HTR-8/SVneo (cell line): Measurements from ENCODE around the gene IL1RAPL1.
"Not testable (repeated sequence)": the region's sequence is repeated elsewhere in the genome, so short reads cannot be mapped to it uniquely, and the experiment has no call there.

Experiments used
- DNase-seq: peaks from one replicate; pipeline ENCODE4 v3.0.0; 2011; ENCODE audit warnings: low spot score, mixed read lengths; ENCODE audit not compliant: insufficient read length
- FAIRE-seq: peaks from 2 replicates; lab custom pipeline; 2011; peaks lifted over from hg19 to GRCh38; lab: Jason Lieb, UNC

IL1RAPL1 gene

DNA sequence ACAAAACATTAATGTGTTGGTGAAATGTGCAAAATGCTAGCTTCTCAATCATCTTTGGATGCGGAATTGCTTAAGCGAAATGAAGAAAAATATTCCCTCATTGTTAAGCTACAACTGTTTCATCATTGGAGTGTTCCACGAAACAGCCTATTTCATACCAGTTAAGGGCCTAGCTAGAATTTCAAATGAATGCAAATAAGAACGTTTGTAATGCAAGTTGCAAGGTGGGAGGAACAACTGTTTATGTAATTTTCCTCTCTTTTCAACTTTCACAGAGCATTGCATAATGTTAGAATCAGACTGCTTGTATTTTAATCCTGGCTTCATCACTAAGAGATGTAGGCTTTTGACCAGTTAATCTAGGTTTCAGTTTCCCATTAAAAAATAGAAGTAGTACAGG, 480.1 kb downstream of the IL1RAPL1 start:
- FAIRE-seq (no peak), DNase-seq (no peak)

DNA sequence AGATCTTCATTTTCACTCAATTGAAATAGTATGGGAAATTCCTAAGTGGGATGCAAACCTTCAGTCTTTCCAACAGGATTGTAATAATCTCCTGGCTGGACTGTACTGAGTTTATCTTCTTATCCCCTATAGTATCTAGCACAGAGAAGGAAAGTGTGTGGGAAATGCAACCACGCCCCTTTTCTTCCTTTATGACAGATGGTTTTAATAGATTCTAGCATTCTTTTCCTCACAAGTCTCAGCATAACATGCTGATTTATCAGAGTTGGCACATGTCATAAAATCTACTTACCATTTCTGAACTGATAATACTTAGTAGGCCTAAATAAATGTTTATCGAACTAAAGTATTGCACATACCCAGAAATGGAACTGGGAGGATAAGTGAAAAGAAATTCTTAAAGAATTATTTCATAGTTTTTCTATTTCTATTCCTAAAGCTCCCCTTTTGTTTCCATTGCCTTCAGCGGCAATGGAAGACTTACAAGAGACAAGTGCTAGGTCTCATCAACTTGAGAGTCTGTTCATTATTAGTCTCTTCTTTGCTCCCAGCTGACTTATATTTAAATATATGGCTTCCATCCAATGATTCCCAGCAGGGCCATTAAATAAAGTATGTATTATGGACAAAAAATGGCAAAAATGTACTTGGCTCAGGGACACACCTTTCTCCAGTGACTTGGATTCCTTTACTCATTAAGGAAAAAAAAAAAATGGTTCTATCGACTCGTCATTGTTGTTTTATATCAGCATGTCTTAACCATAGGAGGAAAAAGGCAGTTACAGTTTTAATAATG, 484.5 kb downstream of the IL1RAPL1 start:
- DNase-seq (no peak), FAIRE-seq (no peak)

DNA sequence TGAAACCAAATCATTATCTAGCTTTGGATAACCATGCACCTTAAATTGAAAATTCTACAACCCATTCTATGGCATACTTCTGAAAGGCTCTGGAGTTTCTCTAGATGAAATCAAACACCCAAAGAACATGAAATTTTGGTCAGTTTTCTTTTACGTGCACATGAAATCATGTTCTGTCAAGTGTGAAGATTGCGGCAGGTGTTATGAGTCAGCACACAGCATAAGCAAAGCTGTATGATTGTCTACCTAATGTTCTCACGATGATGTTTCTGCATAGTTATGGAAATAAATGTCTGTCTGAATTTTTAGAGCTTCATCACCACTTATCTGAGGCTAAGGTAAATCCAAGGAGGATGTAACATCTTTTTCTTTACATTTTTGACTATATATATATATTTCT, 495.3 kb downstream of the IL1RAPL1 start:
- FAIRE-seq: no peak
- no peak for DNase-seq

DNA sequence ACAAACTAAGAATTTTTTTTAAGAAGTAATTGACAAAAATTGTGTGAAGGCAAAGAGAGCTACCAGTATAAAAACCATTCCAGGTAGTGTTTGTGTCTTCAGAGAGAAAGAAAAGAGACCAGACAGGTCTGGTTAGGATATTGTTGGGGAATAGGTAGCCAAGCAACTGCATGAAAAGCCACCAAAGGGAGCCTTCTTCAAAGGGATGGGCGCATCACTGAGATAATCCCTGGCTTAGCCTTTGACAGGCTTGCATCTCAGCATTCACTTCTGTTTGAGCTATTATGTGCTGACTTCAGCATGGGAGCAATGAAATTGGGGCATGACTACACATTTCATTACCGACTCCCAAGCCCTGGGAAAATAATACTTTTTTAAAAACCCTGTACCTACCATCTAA, 496.6 kb downstream of the IL1RAPL1 start:
- DNase-seq: no peak
- no peak for FAIRE-seq

DNA sequence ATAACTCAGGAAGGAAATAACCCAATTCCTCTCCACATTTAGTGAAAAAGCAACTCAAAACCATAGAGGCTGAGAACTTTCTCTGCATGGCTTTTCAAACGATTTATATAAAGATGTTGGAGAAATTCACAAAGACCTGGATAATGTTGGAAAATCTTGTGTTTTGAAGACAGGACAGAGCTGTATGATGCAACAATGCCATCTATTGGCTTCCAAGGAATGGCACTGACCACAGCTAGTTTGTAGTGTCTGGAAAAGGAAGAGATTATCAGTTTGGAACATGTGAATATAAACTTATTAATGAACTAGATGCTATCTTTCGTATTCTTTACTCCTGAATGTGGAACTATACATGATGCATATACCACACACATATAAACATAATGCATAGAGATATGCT, 503.6 kb downstream of the IL1RAPL1 start:
- DNase-seq: peak; percentile 3
- peak; percentile 26 for FAIRE-seq

DNA sequence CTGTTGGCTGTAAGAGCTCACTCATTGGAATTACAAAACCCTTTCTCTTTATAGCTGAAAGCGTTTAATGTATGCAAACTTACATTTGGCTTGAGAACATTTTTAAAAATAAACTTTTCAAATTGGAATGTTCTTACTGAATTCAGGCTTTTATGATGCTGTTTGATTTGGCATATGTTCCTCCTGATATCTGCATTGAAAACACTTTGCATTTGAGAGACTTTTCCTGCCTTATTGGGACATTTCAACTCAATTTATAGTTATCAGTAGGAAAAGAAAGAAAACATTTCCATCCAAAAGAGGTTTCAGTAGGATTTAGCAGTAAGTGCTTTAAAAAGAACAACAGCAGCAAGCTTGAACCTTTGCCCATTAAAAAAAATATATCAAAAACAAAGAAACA, 520.0 kb downstream of the IL1RAPL1 start:
- no peak for FAIRE-seq
- DNase-seq: no peak

DNA sequence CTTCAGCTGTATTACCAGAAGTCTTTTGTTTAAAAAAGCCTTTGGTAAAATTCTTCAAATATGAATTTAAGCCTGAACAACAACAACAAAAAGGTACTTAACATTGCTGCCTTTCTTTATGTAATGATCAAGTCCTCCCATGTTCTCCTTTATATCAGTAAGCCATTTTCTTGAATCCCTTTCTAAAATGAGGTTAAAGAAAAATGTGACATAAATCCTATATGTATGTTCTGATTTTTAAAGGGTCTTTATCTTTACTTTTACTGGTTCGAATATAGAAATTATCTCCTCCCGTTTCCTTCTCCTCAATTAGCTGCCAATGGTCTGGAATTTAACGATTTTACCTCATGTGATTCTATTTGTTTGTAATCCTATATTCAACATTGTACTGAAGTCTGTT, 522.8 kb downstream of the IL1RAPL1 start:
- DNase-seq (no peak), FAIRE-seq (no peak)

DNA sequence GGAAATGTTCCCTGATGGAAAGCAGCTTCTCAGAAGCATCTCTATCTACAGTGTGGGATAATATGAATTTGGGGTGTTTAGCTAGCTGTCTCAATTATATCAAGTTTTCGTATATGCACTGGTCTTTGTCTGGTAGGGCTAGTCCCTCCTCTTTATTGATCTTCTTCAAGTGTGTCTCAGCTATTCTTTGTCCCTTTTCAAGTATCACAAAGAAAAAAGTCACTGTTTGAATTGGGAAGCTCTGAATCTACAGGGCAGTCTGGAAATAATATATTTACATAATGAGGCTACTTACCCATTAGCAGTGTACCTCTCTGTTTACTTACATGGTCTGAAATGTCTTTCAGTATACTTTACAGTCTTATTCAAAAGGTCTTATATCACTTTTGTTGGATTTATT, 526.0 kb downstream of the IL1RAPL1 start:
- FAIRE-seq (no peak), DNase-seq (no peak)

DNA sequence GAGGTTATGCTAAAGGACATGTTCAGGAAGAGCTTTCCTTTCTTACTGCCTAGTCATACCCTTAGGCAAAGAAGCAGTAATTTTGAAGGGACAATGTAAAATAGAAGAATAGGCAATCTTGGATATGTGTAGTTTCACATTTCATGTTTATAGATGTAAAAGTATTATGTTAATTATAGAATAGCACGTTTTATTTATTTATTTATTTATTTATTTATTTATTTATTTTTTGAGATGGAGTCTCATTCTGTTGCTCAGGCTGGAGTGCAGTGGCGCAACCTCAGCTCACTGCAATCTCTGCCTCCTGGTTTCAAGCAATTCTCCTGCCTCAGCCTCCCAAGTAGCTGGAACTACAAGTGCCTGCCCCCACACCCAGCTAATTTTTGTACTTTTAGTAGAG, 535.6 kb downstream of the IL1RAPL1 start:
- FAIRE-seq, DNase-seq: not testable (repeated sequence)

DNA sequence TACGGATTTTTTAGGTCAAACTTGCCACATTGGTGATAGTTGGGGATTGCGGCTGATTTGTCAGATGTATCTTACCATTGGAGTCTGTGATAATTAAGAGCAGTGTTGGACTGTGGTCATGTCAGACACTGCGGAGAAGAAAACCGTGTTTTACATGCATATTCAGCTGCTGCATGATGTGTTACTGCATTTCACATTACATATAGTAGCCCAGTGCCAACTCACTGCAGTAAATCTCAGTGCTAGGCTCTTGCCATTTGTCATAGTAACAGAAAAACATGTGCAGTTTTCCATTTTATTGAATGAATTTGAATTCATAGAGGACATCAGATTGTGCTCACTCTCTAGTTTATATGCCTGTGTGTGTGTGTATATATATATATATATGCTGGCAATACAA, 543.7 kb downstream of the IL1RAPL1 start:
- peak; percentile 26 for FAIRE-seq
- DNase-seq: no peak

DNA sequence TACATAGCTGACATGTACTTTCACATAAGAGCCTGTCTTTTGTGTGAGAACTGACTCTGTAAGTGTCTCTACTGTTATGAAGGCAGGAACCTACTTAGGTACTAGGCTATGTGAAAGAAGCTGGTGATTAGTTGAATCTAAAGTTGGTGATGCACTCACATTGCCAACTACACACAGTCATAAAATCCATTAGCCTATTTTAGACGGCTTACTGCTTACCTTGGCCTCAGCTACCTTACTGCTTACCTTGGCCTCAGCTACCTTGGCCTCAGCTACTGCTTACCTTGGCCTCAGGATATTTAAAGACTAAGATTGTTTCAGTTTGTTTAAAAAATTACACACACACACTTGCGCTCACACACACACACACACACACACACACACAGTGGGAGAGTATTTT, 549.7 kb downstream of the IL1RAPL1 start:
- FAIRE-seq (no peak), DNase-seq (no peak)

DNA sequence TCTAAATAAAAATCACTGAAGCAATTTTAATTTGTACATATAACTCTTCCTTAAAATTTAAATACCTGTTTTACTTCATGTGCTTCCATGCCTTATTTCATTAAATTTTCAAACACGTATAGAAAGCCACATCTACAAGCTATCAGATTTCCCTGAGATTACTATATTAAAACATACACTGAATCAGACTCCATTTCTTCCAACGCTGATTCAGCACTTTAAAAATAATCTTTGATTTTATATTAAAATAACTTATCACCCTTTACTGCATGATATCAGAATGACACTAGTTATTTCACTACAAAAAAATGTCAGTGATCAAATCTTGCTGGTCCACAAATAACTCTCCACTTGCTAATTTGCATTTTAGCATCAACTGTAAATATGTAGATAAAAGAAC, 550.8 kb downstream of the IL1RAPL1 start:
- no peak for DNase-seq
- no peak for FAIRE-seq

DNA sequence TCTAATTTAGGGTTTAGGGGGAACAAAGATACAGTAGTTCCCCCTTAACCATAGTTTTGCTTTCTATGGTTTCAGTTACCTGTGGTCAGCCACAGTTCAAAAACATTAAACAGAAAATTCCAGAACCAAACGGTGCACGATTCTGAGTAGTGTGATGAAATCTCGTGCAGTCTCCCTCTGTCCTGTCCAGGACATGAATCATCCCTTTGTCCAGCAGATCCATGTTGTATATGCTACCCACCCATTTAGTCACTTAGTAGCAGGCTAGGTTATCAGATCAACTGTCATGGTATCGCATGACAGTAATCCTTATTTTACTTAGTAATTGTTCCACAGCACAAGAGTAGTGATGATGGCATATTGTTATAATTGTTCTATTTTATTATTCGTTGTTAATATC, 556.1 kb downstream of the IL1RAPL1 start:
- DNase-seq (peak; percentile 10), FAIRE-seq (no peak)

DNA sequence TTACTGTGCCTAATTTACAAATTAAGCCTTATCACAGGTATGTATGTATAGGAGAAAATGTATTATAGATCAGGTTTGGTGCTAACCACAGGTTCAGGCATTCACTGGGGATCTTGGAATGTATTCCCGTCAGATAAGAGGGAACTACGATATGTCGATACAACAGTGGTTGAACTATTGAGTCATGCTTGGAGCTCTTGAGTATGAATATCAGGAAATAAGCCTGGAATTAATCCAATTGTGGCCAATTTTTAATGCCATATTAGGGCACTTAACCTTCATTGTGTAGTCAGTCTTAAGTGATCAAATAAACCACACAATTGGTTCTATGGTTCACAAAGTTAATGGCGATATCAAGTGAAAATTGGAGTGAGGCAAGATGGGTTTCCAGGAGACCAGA, 556.5 kb downstream of the IL1RAPL1 start:
- FAIRE-seq (no peak), DNase-seq (no peak)

DNA sequence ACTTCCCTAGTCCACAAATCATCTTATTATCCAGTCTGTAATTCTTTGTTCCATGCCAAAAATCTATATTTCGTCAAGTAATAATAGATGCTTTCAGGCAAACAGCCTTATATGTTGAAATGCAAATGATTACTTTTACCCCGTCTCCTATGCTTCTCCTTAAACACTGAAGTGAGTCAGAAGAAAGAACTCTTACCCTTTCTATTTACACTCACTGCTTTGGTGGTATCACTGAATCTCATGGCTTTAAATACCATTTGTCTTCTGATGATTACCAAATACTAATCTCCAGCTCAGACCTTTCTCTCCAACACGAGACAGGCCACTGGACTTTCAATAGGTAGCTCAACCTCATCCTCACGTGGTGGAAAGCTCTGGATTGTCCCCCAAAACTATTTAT, 558.1 kb downstream of the IL1RAPL1 start:
- DNase-seq (no peak), FAIRE-seq (no peak)

DNA sequence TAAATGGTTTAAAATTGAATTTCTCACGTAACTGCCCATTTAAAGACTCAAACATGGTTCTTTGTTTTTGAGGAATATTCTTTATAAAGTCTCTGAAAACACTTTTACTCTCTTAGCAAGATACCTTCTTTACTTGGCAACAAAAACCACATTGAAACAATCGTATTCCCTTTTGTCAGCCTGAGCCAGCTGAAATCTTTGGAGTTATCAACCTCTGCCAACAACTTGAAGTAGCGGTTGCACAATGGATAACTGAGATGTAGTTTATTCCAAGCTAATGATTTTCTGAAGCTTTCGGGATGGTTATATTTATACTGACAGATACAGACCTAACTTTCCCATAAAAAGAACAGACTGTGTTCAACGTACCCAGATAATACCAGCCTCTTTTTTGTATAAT, 561.3 kb downstream of the IL1RAPL1 start:
- DNase-seq: no peak
- FAIRE-seq: no peak

DNA sequence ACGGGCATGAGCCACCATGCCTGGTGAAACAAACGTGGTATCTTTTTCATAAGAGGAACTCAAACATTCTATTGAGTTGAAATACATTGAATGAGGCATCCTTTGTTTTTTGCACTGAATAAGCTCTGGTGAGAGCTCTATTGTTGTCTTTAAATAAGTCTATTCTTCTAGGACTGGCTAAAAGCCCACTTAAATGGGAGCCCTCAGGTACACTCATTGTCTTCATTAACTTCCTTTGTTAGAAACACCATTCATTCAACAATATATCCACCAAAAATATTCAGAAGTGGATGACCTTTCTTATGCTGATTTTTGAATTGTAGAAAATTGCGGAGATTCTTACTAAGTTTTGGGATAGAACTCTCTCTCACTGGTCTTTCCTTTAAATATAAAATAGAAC, 568.0 kb downstream of the IL1RAPL1 start:
- DNase-seq (no peak), FAIRE-seq (no peak)

DNA sequence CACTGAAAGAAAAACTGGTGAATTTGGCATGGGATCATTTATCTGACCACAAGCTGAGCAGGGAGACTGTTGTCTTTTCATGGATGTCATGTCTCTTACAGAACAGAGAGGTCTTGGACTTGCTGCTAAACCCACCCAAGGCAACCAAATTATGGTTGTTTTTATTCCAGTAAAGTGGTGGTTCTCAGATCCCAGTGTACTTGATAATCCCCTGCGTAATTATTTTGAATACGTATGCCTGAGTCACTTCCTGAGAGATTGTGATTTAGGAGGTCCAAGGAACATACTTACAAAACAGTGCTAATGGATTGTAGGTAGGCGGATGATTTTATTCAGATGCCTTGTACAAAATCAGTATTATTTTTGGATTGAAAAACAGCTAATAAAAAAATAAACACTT, 585.6 kb downstream of the IL1RAPL1 start:
- no peak for FAIRE-seq
- DNase-seq: no peak

DNA sequence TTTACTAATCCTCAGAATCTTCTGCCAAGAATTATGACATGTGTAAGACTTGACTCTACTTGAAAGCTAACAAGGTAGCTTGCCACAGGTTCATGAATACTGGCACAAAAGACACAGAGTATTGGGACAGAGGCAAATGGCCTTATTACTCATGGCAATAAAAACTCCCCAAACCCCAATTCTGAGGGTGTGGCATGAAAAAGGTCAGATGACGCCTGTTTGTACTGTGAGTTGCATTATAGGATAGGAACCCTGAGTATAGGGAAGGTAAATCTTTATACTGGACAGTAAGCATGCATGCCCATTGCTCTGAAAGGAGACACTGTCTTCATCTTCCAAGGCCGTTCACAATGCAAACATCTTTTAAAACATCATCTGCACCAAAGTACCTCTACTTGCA, 600.0 kb downstream of the IL1RAPL1 start:
- FAIRE-seq (no peak), DNase-seq (no peak)

DNA sequence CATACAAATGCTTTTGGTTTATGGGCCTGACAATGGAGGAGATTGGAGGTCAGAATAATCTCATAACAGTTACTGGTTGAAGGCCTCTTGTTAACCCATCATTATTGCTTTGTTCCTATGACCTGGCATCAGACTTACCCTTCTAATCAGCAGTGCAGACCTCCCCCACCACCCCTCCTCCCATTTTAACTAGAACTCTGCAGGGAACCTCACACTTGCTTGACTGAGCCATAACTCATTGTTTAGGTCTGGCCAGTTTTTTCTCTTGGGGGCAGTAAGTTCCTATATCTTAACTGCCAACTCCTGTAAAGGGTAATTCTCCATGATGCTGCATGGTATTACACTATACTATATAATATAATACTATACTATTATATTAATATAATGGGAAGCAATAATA, 609.3 kb downstream of the IL1RAPL1 start:
- FAIRE-seq (no peak), DNase-seq (no peak)

DNA sequence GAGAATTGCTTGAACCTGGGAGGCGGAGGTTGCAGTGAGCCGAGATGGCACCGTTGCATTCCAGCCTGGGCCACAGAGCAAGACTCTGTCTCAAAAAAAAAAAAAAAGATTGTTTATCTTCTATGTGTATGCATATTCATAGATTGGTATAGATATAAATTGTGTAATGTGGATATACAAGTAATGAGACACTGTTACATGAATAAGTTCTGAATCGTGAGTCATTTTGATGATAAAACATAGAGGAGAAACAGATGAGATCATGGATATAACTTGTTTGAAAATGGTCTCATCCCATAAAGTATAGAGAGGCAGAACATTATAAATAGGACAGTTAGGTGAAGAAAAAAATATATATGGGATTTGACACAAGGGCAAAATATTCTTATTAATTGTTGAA, 628.0 kb downstream of the IL1RAPL1 start:
- no peak for DNase-seq
- peak; percentile 16 for FAIRE-seq

DNA sequence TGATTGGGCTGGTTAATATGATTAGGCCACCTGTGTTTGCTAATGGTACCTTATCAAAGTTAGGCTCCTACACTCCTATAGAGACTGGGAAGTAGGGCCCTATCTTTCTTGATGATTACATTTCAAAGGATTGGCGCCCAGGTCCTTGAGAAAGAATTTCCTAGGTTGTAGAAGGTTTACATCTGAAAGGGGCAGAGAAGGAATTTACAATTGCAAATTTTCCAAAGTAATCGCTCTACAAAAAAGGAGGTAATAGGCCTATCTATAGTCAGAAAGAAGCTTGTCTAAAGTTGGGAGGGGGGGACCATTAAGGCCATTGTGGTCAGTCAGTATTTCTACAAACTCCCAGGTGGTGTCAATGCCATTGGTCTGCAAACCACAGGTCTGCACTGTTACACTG, 638.4 kb downstream of the IL1RAPL1 start:
- no peak for FAIRE-seq
- DNase-seq: no peak
